Neuronal stem cell (in vitro differentiated cells): Measurements from ENCODE around the gene SOX1.

Experiments
- DNase-seq: peaks from one replicate; pipeline ENCODE4 v3.0.0-alpha.2; 2013; ENCODE audit warnings: low spot score
- H2AFZ ChIP-seq: one replicate; pipeline ENCODE4 v1.6.1; 2013; ENCODE audit warnings: mild to moderate bottlenecking, low read length, inconsistent platforms
- H2AK5ac ChIP-seq: 2 replicates; pipeline ENCODE4 v1.6.1; 2013; ENCODE audit warnings: low read depth, mild to moderate bottlenecking, inconsistent platforms, low read length, moderate library complexity, mixed read lengths
- H2BK120ac ChIP-seq: 2 replicates; pipeline ENCODE4 v1.6.1; 2013; ENCODE audit warnings: low read depth, mild to moderate bottlenecking, inconsistent platforms, low read length, moderate library complexity, mixed read lengths
- H2BK12ac ChIP-seq: one replicate; pipeline ENCODE4 v1.6.1; 2013; ENCODE audit warnings: low read length, inconsistent platforms
- H2BK15ac ChIP-seq: 2 replicates; pipeline ENCODE4 v1.6.1; 2013; ENCODE audit warnings: mild to moderate bottlenecking, low read length, inconsistent platforms, mixed read lengths
- H2BK5ac ChIP-seq: one replicate; pipeline ENCODE4 v1.6.1; 2013; ENCODE audit warnings: inconsistent platforms, mild to moderate bottlenecking, low read length, moderate library complexity
- H3K14ac ChIP-seq: one replicate; pipeline ENCODE4 v1.6.1; 2013; ENCODE audit warnings: low read length, inconsistent platforms
- H3K18ac ChIP-seq: 2 replicates; pipeline ENCODE4 v1.6.1; 2013; ENCODE audit warnings: low read length, inconsistent platforms
- H3K23ac ChIP-seq: 2 replicates; pipeline ENCODE4 v1.6.1; 2013; ENCODE audit warnings: low read depth, mild to moderate bottlenecking, mixed read lengths, low read length, inconsistent platforms; ENCODE audit not compliant: poor library complexity
- H3K27ac ChIP-seq: replicated peaks from 3 replicates; pipeline ENCODE4 v1.5.1; 2013; ENCODE audit warnings: low read length, inconsistent platforms
- H3K27me3 ChIP-seq, 3 experiments: 2 replicates each; pipeline ENCODE4 v1.6.1; 2013; ENCODE audit warnings: low read length in 3 of 3, mild to moderate bottlenecking in 2 of 3, inconsistent platforms in 1 of 3, low read depth in 1 of 3, mixed read lengths in 1 of 3, moderate library complexity in 1 of 3; ENCODE audit not compliant: control insufficient read depth in 3 of 3, insufficient read depth in 3 of 3
- H3K36me3 ChIP-seq, 2 donors: replicated peaks in 1 of 2; 2 replicates each; pipeline ENCODE4 v1.6.1; 2013; ENCODE audit warnings: low read length in 2 of 2; ENCODE audit not compliant: control insufficient read depth in 2 of 2, insufficient read depth in 2 of 2
- H3K4ac ChIP-seq: 2 replicates; pipeline ENCODE4 v1.6.1; 2013; ENCODE audit warnings: inconsistent platforms, mild to moderate bottlenecking, low read length, moderate library complexity
- H3K4me1 ChIP-seq, 2 donors: 1 replicate in 1 of 2; 2 replicates in 1 of 2; pipeline ENCODE4 v1.6.1; 2013; ENCODE audit warnings: low read length in 2 of 2, low read depth in 1 of 2; ENCODE audit not compliant: control insufficient read depth in 2 of 2, insufficient read depth in 1 of 2
- H3K4me2 ChIP-seq: one replicate; pipeline ENCODE4 v1.6.1; 2013; ENCODE audit warnings: mild to moderate bottlenecking, low read length, inconsistent platforms; ENCODE audit not compliant: insufficient read depth, poor library complexity, severe bottlenecking
- H3K4me3 ChIP-seq, 2 donors: 2 replicates each; pipeline ENCODE4 v1.5.1; 2013; ENCODE audit warnings: low read length in 2 of 2, mild to moderate bottlenecking in 2 of 2, inconsistent platforms in 1 of 2, moderate library complexity in 1 of 2
- H3K79me1 ChIP-seq: one replicate; pipeline ENCODE4 v1.6.1; 2013; ENCODE audit warnings: low read depth, mild to moderate bottlenecking, inconsistent platforms, low read length, moderate library complexity
- H3K9ac ChIP-seq: one replicate; pipeline ENCODE4 v1.6.1; 2013; ENCODE audit warnings: mild to moderate bottlenecking, low read depth, low read length, inconsistent platforms; ENCODE audit not compliant: poor library complexity
- H3K9me3 ChIP-seq, 2 donors: replicated peaks in 1 of 2; 2 replicates each; pipeline versions ENCODE3 to v1.6.1; 2013; ENCODE audit warnings: low read length in 2 of 2, mild to moderate bottlenecking in 2 of 2, inconsistent platforms in 1 of 2, low read depth in 1 of 2, mixed read lengths in 1 of 2, moderate library complexity in 1 of 2; ENCODE audit not compliant: control insufficient read depth in 2 of 2, insufficient read depth in 1 of 2
- H4K8ac ChIP-seq: one replicate; pipeline ENCODE4 v1.6.1; 2013; ENCODE audit warnings: low read depth, mild to moderate bottlenecking, inconsistent platforms, low read length, moderate library complexity
- H4K91ac ChIP-seq: one replicate; pipeline ENCODE4 v1.6.1; 2013; ENCODE audit warnings: low read length, low read depth, mild to moderate bottlenecking, inconsistent platforms; ENCODE audit not compliant: poor library complexity
- WGBS, 2 donors: extraction: QIAGEN DNeasy Blood & Tissue Kit; methylation state at CpG; one replicate each; pipeline ENCODE4 v1.1.7; 2013; ENCODE audit warnings: missing lambda C conversion rate in 2 of 2, mixed read lengths in 1 of 2; ENCODE audit not compliant: insufficient read length in 2 of 2, insufficient replicate concordance in 1 of 2; ENCODE audit errors: extremely low coverage in 2 of 2; 5-methylcytosine and 5-hydroxymethylcytosine counted together

SOX1 gene

GRCh38 chr13:112103260-112103838, 36.4 kb downstream of the SOX1 start:
- WGBS, 2 donors, result no CpG with 5 or more reads among the region's 19 CpGs
- H2BK12ac ChIP-seq, result peak overlapping the region; percentile 82
- peak; percentile 61 for DNase-seq
- no peaks in the 10 kb centered on the region for H3K27me3 ChIP-seq
- H3K4me2 ChIP-seq, result peak overlapping the region; percentile 58
- H3K79me1 ChIP-seq, result no peaks in the 10 kb centered on the region
- H3K18ac ChIP-seq, result peak overlapping the region; percentile 100
- H3K14ac ChIP-seq, result peak overlapping the region; percentile 56
- peak overlapping the region in 1 of 2 donors; percentile 77 for H3K4me3 ChIP-seq
- peak overlapping the region; percentile 100 for H3K27ac ChIP-seq
- peak overlapping the region; percentile 92 for H4K91ac ChIP-seq
- H3K4ac ChIP-seq, result peak overlapping the region; percentile 90
- H3K9me3 ChIP-seq, result no peaks in the 10 kb centered on the region
- H3K9ac ChIP-seq, result peak overlapping the region; percentile 71
- H2BK5ac ChIP-seq, result peak overlapping the region; percentile 100
- no peak overlapping the region for H2AFZ ChIP-seq
- peaks cover 0 to 12% of the 10 kb centered on the region in 2 donors for H3K36me3 ChIP-seq
- H2BK120ac ChIP-seq, result peak overlapping the region; percentile 97
- peak overlapping the region; percentile 90 for H2BK15ac ChIP-seq
- H2AK5ac ChIP-seq, result peak overlapping the region; percentile 98
- peaks cover 37 to 44% of the 10 kb centered on the region in 2 donors for H3K4me1 ChIP-seq
- no peak overlapping the region for H4K8ac ChIP-seq
- no peak overlapping the region for H3K23ac ChIP-seq

DNA sequence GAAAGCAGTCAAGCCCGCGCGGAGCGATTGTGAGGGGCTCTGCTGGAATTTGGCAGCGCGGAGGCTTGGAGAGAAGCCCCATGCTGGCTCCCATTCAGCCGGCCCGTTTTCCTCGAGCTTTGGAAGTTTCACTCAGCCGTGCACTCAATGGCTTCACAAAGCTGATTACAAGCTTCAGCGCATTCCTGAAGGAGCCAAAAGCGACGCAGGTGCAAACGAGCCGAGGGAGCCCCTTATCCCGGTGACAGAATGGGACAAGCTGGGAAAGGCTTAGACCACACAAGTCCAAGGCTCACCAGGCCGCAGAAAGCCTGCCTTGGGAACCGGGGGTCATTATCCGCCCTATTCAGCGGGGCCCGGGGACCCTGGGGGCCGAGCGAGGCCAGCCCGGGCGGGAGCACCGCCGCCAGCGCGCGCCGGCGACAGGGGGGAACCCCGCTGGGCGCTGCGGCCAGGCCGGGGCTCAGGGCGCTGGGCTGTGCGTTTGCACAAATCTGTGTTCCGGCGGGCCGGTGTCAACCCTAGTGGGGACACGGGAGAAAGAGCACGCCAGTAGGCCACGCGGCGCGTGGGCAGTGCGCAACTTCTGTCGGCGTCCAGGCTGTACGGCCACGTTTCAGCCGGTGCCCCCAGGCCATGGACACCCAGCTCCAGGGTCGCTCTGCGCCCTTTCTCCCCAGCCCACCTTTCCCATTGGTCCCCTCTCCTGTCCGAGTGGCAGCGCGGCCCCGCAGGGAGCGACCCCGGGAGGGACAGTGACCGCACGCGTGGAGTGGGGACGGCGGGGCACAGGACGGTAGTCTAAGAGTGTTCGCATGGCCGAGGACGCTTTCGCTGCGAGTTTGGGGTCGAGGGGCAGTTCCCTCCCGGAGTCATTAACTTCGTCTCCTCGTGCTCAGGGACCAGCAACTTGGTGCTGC, 37.3 kb downstream of the SOX1 start:
- H3K18ac ChIP-seq, result peak overlapping the region; percentile 100
- H3K4me1 ChIP-seq, result peaks cover 33 to 43% of the 10 kb centered on the region in 2 donors
- peak; percentile 99 for DNase-seq
- no CpG with 5 or more reads among the region's 76 CpGs for WGBS, 2 donors
- peak overlapping the region; percentile 75 for H2BK15ac ChIP-seq
- peak overlapping the region; percentile 99 for H3K4me2 ChIP-seq
- peak overlapping the region; percentile 100 for H3K27ac ChIP-seq
- H3K9ac ChIP-seq, result peak overlapping the region; percentile 100
- peak overlapping the region; percentile 100 for H2BK120ac ChIP-seq
- peak overlapping the region; percentile 100 for H4K91ac ChIP-seq
- peak overlapping the region; percentile 96 for H3K23ac ChIP-seq
- no peak overlapping the region for H2AFZ ChIP-seq
- peak overlapping the region; percentile 77 to 80 for H3K4me3 ChIP-seq
- no peak overlapping the region for H4K8ac ChIP-seq
- H3K9me3 ChIP-seq, result no peaks in the 10 kb centered on the region
- peak overlapping the region; percentile 100 for H2AK5ac ChIP-seq
- peak overlapping the region; percentile 98 for H3K14ac ChIP-seq
- peak overlapping the region; percentile 100 for H2BK5ac ChIP-seq
- H2BK12ac ChIP-seq, result peak overlapping the region; percentile 99
- no peaks in the 10 kb centered on the region for H3K27me3 ChIP-seq
- peaks cover 0 to 20% of the 10 kb centered on the region in 2 donors for H3K36me3 ChIP-seq
- H3K4ac ChIP-seq, result peak overlapping the region; percentile 100
- no peaks in the 10 kb centered on the region for H3K79me1 ChIP-seq

DNA sequence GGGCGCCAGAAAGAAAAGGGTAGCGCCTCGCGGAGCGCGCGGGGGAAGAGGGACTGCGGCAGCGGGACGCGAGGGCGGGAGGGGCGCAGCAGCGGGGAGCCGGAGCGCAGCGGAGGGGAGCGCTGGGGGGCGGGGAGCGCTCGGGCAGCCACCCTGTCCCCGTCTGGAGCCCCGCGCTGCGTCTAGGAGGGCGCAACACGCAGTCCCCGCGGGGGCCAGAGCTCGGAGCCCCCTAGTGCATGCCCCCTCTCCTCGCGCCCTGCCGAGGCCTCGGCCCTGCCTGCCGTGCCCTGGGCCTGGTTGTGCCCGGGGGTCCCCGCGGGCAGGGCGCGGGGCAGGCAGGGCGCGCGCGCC, 37.9 kb downstream of the SOX1 start:
- H3K23ac ChIP-seq, result no peak overlapping the region
- peak overlapping the region; percentile 77 to 80 for H3K4me3 ChIP-seq
- no peak for DNase-seq
- peak overlapping the region; percentile 100 for H3K27ac ChIP-seq
- H4K91ac ChIP-seq, result peak overlapping the region; percentile 100
- H3K4me2 ChIP-seq, result peak overlapping the region; percentile 99
- no peaks in the 10 kb centered on the region for H3K9me3 ChIP-seq
- no CpG with 5 or more reads among the region's 44 CpGs for WGBS, 2 donors
- peak overlapping the region; percentile 100 for H2BK5ac ChIP-seq
- H3K14ac ChIP-seq, result peak overlapping the region; percentile 98
- H2BK120ac ChIP-seq, result peak overlapping the region; percentile 100
- peaks cover 0 to 20% of the 10 kb centered on the region in 2 donors for H3K36me3 ChIP-seq
- H2AK5ac ChIP-seq, result peak overlapping the region; percentile 100
- peak overlapping the region; percentile 100 for H3K9ac ChIP-seq
- H3K4me1 ChIP-seq, result peaks cover 35 to 48% of the 10 kb centered on the region in 2 donors
- H2BK12ac ChIP-seq, result peak overlapping the region; percentile 99
- H4K8ac ChIP-seq, result no peak overlapping the region
- no peaks in the 10 kb centered on the region for H3K27me3 ChIP-seq
- no peak overlapping the region for H2BK15ac ChIP-seq
- peak overlapping the region; percentile 100 for H3K18ac ChIP-seq
- no peak overlapping the region for H2AFZ ChIP-seq
- H3K4ac ChIP-seq, result peak overlapping the region; percentile 100
- no peaks in the 10 kb centered on the region for H3K79me1 ChIP-seq

GRCh38 chr13:112105244-112105681, 38.3 kb downstream of the SOX1 start:
- H2BK12ac ChIP-seq, result peak overlapping the region; percentile 92
- H3K23ac ChIP-seq, result no peak overlapping the region
- H3K18ac ChIP-seq, result peak overlapping the region; percentile 100
- H3K27ac ChIP-seq, result peak overlapping the region; percentile 100
- no peak overlapping the region for H4K8ac ChIP-seq
- H3K9me3 ChIP-seq, result no peaks in the 10 kb centered on the region
- H3K9ac ChIP-seq, result peak overlapping the region; percentile 96
- H2BK120ac ChIP-seq, result peak overlapping the region; percentile 100
- peak overlapping the region; percentile 80 for H2BK15ac ChIP-seq
- H2AK5ac ChIP-seq, result peak overlapping the region; percentile 100
- H4K91ac ChIP-seq, result peak overlapping the region; percentile 100
- peaks cover 35 to 51% of the 10 kb centered on the region in 2 donors for H3K4me1 ChIP-seq
- peak overlapping the region; percentile 70 for H3K4ac ChIP-seq
- peak overlapping the region; percentile 99 for H3K4me2 ChIP-seq
- peak overlapping the region; percentile 98 for H3K14ac ChIP-seq
- H3K79me1 ChIP-seq, result no peaks in the 10 kb centered on the region
- no peaks in the 10 kb centered on the region for H3K27me3 ChIP-seq
- H2BK5ac ChIP-seq, result peak overlapping the region; percentile 100
- no peak overlapping the region for H2AFZ ChIP-seq
- peak overlapping the region; percentile 77 to 80 for H3K4me3 ChIP-seq
- no CpG with 5 or more reads among the region's 35 CpGs for WGBS, 2 donors
- DNase-seq, result peak; percentile 47
- peaks cover 0 to 20% of the 10 kb centered on the region in 2 donors for H3K36me3 ChIP-seq
